Measurements from ENCODE around the gene C14orf180.

Gene C14orf180

GRCh38 chr14:104595911-104596450 is 16.4 kb downstream of the C14orf180 start:
- Histone ChIP-seq H3K4me1 (ENCODE audit: low read length) (no peaks in the 10 kb centered on the region), H3K27me3 (ENCODE audit: low read depth, low read length) (peaks cover 7% of the 10 kb centered on the region; the same call in 1 of the 2 replicates), H3K27ac (ENCODE audit: low read length) (no peak overlapping the region), H3K9me3 (ENCODE audit: insufficient read depth, low read length) (no peaks in the 10 kb centered on the region), H4K20me1 (ENCODE audit: insufficient read depth, low read length) (no peaks in the 10 kb centered on the region), H3K4me3 (ENCODE audit: low read length) (no peak overlapping the region), H3K9ac (ENCODE audit: low read length) (no peak overlapping the region), H3K36me3 (replicated peaks; ENCODE audit: low read depth, low read length) (no peaks in the 10 kb centered on the region), H3K79me2 (ENCODE audit: low read length) (no peaks in the 10 kb centered on the region), H2AFZ (ENCODE audit: low read depth, low read length) (no peak overlapping the region), H3K4me2 (ENCODE audit: low read length) (no peak overlapping the region)
- no peak for TF ChIP-seq EZH2phosphoT487 (IDR thresholded peaks at IDR 0.05; ENCODE audit: low read depth)
- TF ChIP-seq, protein P1, sequence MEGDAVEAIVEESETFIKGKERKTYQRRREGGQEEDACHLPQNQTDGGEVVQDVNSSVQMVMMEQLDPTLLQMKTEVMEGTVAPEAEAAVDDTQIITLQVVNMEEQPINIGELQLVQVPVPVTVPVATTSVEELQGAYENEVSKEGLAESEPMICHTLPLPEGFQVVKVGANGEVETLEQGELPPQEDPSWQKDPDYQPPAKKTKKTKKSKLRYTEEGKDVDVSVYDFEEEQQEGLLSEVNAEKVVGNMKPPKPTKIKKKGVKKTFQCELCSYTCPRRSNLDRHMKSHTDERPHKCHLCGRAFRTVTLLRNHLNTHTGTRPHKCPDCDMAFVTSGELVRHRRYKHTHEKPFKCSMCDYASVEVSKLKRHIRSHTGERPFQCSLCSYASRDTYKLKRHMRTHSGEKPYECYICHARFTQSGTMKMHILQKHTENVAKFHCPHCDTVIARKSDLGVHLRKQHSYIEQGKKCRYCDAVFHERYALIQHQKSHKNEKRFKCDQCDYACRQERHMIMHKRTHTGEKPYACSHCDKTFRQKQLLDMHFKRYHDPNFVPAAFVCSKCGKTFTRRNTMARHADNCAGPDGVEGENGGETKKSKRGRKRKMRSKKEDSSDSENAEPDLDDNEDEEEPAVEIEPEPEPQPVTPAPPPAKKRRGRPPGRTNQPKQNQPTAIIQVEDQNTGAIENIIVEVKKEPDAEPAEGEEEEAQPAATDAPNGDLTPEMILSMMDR (IDR thresholded peaks at IDR 0.05; ENCODE audit: low read depth, low read length), result no peak

GRCh38 chr14:104596451-104596918 is 16.9 kb downstream of the C14orf180 start:
- no peak for TF ChIP-seq EZH2phosphoT487 (IDR thresholded peaks at IDR 0.05; ENCODE audit: low read depth)
- TF ChIP-seq, protein P1 (IDR thresholded peaks at IDR 0.05; ENCODE audit: low read depth, low read length), result no peak
- Histone ChIP-seq H2AFZ (ENCODE audit: low read depth, low read length) (no peak overlapping the region), H3K79me2 (ENCODE audit: low read length) (no peaks in the 10 kb centered on the region), H3K4me2 (ENCODE audit: low read length) (no peak overlapping the region), H3K9me3 (ENCODE audit: insufficient read depth, low read length) (no peaks in the 10 kb centered on the region), H3K4me1 (ENCODE audit: low read length) (no peaks in the 10 kb centered on the region), H4K20me1 (ENCODE audit: insufficient read depth, low read length) (no peaks in the 10 kb centered on the region), H3K9ac (ENCODE audit: low read length) (no peak overlapping the region), H3K27me3 (ENCODE audit: low read depth, low read length) (peaks cover 7% of the 10 kb centered on the region; the same call in 1 of the 2 replicates), H3K36me3 (replicated peaks; ENCODE audit: low read depth, low read length) (no peaks in the 10 kb centered on the region), H3K27ac (ENCODE audit: low read length) (no peak overlapping the region), H3K4me3 (ENCODE audit: low read length) (no peak overlapping the region)

DNA sequence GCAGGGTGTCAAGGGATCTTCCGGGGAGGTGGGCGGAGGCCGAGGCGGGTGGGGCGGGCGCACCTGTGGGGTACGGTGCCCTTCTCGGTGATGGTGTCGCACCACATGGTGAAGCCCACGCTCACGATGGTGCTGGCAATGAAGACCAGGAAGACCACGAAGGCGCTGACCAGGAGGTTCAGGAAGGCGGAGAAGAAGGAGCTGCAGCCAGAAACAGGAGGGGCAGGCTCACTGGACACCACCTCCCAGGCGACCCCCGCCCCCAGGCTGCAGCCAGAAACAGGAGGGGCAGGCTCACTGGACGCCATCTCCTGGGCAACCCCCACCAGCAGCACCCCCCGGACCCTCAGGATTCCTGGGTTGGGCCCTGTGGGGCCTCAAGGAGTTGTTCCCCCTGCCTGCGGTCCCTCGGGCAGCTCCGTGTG is 17.4 kb downstream of the C14orf180 start:
- no peaks in the 10 kb centered on the region for H3K9me3 ChIP-seq (ENCODE audit: insufficient read depth, low read length)
- H3K27ac ChIP-seq (ENCODE audit: low read length), result no peak overlapping the region
- H3K9ac ChIP-seq (ENCODE audit: low read length), result no peak overlapping the region
- no peaks in the 10 kb centered on the region for H4K20me1 ChIP-seq (ENCODE audit: insufficient read depth, low read length)
- H3K79me2 ChIP-seq (ENCODE audit: low read length), result no peaks in the 10 kb centered on the region
- peaks cover 7% of the 10 kb centered on the region; the same call in 1 of the 2 replicates for H3K27me3 ChIP-seq (ENCODE audit: low read depth, low read length)
- H3K4me1 ChIP-seq (ENCODE audit: low read length), result no peaks in the 10 kb centered on the region
- no peaks in the 10 kb centered on the region for H3K36me3 ChIP-seq (replicated peaks; ENCODE audit: low read depth, low read length)
- no peak overlapping the region for H3K4me3 ChIP-seq (ENCODE audit: low read length)
- H3K4me2 ChIP-seq (ENCODE audit: low read length), result no peak overlapping the region
- TF ChIP-seq, protein P1 (IDR thresholded peaks at IDR 0.05; ENCODE audit: low read depth, low read length), result no peak
- TF ChIP-seq EZH2phosphoT487 (IDR thresholded peaks at IDR 0.05; ENCODE audit: low read depth), result no peak
- H2AFZ ChIP-seq (ENCODE audit: low read depth, low read length), result no peak overlapping the region

DNA sequence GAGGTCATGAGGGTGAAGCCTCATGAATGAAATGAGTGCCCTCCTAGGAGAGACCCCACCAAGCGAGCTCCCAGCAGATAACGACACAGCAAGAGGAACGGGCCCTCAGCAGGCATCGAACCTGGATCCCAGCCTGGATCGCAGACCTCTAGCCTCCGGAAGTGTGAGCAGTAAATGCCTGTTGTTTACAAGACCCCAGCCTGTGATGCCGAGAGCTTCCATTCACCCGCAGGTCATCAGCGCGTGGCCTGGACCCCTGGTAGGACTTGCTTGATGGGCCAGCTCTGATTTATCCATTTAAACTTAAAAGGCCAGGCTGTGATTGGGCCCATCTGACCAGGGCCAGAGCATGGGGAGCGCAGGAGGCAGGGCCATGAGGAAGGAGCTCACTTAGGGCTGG is 18.0 kb downstream of the C14orf180 start:
- Histone ChIP-seq H3K9me3 (ENCODE audit: insufficient read depth, low read length) (no peaks in the 10 kb centered on the region), H3K27ac (ENCODE audit: low read length) (no peak overlapping the region), H3K4me1 (ENCODE audit: low read length) (no peaks in the 10 kb centered on the region), H3K36me3 (replicated peaks; ENCODE audit: low read depth, low read length) (no peaks in the 10 kb centered on the region), H4K20me1 (ENCODE audit: insufficient read depth, low read length) (no peaks in the 10 kb centered on the region), H3K4me2 (ENCODE audit: low read length) (no peak overlapping the region), H3K4me3 (ENCODE audit: low read length) (no peak overlapping the region), H2AFZ (ENCODE audit: low read depth, low read length) (no peak overlapping the region), H3K9ac (ENCODE audit: low read length) (no peak overlapping the region), H3K79me2 (ENCODE audit: low read length) (no peaks in the 10 kb centered on the region), H3K27me3 (ENCODE audit: low read depth, low read length) (peaks cover 2% of the 10 kb centered on the region; the same call in 1 of the 2 replicates)
- TF ChIP-seq, protein P1 (IDR thresholded peaks at IDR 0.05; ENCODE audit: low read depth, low read length), result no peak
- no peak for TF ChIP-seq EZH2phosphoT487 (IDR thresholded peaks at IDR 0.05; ENCODE audit: low read depth)

All from OCI-LY3 (cell line).